GM21619 (cell line): ENCODE measurements around the gene TSHR.

Source experiments
- ATAC-seq: cut with Tn5 transposase; IDR thresholded peaks from one replicate; pipeline ENCODE4 v1.9.1; 2021; ENCODE audit not compliant: unreplicated experiment

Gene TSHR

DNA sequence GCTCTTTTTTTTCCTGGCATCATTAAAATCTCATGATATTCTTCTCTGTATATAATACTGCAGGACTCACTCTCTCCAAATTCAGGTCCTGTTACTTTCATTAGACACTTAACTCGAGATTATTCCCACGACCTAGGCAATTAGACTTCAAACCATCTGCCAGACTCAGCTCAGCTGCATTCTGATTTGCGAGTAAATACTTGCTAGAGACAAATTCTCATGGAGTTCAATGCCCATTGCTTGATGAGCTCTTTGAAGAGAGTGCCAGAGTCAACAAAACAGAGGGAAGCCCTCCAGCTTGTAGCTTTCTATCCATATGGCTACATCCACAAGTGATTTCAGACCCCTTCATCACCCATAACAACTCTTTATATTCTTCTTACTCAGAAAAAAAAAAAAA lies 177.0 kb downstream of the TSHR start:
- ATAC-seq: no peak

DNA sequence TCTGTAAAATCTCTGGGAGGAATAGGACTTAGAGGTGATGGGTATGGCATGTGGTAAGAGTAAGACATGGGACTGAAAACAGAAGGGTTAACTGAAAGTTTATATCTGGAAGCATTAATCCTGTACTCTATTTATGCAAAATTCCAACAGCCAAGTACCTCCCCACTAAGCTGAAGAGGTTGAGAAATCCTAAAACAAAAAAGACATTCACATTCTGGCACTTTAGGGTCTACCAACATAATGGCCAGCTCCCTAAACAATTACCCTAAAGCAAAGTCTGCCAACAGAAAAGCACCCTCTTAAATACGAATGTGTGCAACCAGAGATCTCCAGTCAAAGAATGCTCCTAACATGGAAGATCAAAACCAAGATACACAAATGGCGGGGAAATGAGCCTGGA lies 178.0 kb downstream of the TSHR start:
- ATAC-seq: no peak

DNA sequence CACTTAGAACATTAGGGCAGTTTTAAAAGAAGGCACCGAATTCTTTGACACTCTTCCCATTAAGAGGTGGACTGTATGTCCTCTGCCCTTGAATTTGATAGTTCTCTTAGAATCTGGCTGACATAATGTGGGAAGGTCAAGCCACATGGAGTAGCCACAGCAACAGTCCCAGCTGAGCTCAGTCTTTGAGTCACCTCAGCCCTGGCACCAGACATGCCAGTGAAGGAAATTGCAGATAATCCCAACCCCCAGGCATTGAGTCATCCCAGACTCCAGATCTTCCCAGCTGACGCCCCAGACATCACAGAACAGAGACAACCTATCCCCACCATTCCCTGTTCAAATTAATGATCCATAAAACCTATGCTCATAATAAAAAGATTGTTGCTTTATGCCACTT lies 181.9 kb downstream of the TSHR start:
- ATAC-seq: no peak

DNA sequence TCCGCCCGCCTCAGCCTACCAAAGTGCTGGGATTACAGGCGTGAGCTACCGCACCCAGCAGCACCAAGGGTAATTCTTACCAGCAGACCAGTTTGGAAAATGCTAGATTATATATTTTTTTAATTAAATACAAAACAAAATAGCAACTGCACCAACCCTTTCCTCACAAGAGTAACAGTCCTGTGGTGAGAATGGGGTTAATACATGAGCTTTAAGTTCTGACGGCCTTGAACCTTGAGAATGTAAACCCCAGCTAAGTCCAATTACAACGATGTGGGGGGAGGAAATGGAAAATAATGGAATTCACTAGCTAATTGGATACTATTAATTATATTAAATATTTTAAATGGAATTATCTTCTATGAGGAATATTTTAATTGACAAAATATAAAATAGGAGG lies 183.0 kb downstream of the TSHR start:
- no peak for ATAC-seq

DNA sequence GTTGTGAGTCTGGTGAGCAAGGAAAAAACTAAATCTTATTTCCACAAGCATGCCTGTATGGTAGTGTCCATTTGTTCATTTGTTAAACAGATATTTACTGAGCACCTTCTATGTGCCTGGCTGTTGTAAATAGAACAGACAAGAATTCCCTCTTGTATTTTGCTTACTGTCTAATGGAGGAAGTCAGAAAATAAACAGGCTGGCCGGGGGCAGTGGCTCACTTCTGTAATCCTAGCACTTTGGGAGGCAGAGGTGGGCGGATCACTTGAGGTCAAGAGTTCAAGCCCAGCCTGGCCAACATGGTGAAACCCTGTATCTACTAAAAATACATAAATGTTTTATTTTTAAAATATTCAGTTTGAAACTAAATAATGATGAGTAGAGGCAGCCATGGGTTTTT lies 186.0 kb downstream of the TSHR start:
- ATAC-seq: no peak

DNA sequence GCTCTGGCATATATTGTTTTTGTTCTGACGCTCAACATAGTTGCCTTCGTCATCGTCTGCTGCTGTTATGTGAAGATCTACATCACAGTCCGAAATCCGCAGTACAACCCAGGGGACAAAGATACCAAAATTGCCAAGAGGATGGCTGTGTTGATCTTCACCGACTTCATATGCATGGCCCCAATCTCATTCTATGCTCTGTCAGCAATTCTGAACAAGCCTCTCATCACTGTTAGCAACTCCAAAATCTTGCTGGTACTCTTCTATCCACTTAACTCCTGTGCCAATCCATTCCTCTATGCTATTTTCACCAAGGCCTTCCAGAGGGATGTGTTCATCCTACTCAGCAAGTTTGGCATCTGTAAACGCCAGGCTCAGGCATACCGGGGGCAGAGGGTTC lies 188.4 kb downstream of the TSHR start:
- ATAC-seq: no peak

DNA sequence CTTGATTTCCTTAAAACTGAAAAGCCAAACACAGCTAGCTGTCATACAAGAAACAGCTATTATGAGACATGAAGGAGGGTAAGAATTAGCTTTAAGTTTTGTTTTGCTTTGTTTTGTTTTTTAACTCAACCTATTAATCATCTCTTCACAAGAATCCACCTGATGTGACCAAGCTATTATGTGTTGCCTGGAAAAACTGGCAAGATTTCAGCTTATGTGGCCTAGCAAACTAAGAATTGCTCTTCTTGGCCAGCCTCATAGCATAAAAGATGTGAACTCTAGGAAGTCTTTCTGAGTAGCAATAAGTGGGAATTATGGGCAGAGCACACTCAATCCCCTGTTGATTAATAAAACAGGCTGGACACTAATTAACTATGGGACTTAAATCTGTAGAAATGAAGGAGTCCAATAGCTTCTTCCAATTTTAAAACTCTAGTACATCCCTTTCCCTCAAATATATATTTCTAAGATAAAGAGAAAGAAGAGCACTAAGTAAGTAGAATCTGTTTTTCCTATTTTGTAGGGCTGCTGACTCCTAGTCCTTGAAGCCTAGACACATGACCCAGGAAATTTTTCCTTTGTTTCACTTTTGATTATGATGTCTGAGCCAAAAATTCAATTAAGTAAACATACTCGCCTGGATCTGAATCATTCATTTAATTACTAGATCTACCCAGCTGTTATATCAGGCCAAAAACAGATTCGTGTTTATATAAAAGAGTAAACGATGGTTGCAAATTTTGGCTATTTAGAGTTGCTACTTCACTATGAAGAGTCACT lies 189.6 kb downstream of the TSHR start:
- no peak for ATAC-seq

DNA sequence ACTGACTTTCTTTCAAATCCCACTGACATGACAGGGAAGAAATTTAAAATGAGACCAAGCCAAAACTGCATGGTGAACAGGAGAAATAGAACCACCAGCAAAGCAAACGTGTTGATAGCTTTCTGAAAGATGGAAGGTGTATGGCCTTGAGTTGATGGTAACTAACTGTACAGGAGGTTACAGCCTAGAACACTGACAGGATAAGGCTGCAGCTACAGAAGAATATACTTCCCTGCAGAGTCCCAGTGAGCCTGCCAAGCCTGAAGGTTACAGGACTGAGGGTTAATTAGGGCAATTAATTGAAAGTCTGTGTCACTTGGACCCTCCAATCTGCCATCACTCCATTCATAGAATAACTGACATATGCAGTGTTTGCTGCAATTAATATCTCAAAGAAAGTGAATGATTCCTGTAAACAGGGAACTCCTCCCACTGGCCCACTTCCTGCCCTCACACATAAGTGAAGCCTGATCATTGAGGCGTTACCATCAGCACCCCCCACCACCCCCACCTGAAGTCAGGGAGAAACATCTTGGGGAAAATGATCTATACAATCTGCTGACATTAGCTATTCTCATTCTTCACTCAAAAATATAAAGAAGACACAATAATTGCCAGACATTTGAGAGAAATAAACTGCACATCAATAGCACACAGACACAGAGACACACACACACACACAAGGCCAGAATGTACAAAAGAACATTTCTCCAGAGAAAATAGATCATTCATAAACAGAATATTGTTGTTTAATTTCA lies 191.9 kb downstream of the TSHR start:
- ATAC-seq: peak; percentile 67

DNA sequence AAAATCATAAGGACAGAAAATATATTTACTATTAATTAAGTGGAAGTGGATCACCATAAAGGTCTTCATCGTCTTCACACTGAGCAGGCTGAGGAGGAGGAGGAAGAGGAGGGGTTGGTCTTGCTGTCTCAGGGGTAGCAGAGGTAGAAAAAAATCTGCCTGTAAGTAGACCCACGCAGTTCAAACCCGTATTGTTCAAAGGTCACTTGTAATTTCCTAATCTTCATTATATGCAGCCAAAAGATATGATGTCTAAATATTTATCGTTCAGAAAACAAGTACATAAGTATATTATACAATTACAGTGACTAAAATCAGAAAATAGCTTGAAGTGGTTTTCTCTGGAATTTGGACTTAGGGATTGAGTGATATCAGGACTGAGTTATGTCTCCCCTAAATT lies 193.2 kb downstream of the TSHR start:
- ATAC-seq: no peak

DNA sequence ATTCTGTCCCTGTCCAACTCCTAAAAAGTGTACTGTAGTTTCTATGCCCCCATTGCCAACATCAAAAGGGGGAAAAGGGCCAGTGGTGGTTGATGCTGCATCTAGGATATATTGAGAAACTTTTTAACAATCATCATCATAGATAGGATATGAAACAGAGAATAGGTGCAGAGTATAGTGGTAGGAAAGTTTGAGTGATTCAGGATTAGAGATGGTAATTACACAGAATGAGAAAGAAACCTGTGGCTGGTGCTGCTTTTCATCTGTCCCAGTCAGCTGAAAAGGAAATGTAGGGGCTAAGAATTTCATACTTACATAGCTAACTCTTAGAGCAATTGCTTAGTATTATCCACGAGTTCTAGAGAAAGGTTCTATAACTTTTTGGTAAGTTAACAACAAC lies 197.8 kb downstream of the TSHR start:
- ATAC-seq: no peak

DNA sequence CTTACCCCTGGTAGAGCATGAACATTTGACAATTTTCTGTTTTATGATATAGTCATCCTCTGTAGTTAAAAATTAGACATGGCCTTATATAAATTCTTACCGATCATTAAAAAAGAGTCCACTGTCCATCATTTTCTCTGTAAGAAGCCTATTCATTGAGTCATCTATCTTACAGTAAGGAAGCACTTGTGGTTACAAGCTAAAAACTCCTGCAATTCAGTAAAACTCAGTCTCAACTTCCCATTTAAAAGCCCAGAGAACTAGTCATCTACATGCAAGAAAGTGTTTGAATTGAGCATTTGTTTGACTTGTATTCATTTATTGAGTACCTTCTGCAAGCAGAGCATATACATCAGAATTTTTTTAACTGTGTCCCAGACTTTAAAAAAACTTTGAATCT lies 202.0 kb downstream of the TSHR start:
- ATAC-seq: no peak

DNA sequence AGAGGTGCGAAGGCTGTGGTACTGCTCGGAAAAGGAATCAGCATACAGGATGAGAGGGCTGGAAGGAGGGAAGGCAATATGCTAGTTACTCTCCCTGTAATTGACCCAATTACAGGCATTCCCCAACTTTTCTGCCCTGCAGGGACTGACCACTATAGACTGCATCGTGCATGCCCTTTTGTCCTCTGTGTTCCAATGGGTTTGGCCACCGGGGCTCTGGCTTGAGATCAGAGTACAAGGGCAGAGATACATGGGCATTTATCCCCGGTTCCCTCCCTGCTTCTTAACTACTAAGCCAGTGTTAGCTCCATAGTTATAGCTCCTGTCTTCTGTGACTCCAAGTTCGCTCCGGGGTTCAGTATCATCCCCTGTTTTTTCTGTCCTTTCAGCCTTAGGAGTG lies 205.7 kb downstream of the TSHR start:
- ATAC-seq: no peak

DNA sequence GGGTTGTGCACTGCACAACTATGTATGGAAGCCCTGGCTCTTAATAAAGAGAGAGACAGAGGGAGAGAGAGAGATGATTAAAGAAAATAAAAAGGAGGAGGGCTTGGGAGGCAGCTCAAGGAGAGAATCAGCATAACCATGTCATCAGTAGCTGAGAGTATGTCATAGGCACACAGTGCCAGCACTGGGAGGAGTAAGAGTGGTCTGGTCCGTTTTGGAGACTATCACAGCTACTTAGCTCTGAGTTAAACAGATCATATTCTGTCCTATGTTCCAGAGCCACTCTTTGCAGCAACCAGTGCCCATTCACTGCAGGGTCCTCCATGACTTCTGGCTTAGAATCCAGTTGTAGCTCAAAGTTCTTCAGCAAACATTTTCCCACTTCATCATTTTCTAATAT lies 206.3 kb downstream of the TSHR start:
- ATAC-seq: no peak

DNA sequence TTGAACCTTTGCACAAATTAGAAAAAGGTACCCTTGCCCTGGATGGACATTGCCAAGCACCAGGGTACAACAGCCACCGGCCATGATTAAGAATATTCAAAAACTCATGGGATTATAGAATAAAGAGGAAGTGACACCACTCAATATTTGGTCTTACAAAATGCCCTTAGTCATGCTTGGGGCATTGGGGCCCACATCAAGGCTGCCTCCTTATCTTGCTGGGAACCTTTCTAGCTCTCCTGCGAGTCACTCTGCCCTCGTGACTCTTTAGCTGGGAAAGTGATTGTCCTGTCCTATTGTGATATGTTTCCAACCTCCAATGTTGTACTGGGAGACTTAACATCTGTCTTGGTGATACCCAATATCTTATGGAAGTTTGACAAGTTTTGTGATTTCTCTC lies 207.5 kb downstream of the TSHR start:
- ATAC-seq: no peak

DNA sequence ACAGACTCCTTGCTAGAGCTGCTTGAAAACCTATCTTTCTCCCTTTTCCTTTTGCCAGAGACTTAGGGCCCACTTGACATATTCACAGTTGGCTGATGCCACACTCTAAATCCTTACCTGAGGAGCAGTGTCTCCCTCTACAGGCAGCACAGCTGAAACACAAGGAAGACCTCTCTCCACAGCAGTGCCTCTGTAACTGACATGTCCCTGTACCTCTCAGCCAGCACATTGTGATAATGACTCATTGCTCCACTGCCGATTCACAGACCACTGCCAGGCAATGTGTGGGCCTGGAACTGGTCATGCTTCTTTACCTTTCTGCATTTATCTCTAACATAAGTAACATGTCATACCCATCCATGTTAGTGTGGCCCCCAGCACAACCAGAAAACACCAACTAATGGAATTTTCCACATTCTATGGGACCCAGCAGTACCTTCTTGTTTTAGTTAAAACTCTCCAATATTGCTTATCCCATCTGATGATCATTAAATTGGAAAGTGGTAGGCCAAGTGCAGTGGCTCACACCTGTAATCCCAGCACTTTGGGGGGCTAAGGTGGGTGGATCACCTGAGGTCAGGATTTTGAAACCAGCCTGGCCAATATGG lies 208.8 kb downstream of the TSHR start:
- ATAC-seq: peak; percentile 93

DNA sequence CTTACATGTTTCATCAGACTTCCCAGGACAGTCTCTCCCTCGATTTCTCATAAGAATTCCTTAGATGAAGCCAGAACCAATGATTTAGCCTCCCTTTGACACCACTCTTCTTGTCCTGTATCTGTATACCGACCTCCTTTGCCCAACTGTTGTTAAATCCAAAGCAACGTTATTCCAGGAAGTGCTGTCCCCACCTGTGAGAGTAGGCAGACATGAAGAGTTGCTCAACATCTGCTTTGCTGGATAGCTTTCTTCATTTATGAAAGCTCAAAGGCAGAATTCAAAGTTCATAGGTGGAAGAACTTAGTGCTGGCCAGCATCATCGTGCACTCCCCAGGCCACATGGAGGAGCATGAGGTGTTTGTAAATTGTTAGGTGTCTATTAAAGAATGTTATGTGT lies 209.8 kb downstream of the TSHR start:
- ATAC-seq: no peak

DNA sequence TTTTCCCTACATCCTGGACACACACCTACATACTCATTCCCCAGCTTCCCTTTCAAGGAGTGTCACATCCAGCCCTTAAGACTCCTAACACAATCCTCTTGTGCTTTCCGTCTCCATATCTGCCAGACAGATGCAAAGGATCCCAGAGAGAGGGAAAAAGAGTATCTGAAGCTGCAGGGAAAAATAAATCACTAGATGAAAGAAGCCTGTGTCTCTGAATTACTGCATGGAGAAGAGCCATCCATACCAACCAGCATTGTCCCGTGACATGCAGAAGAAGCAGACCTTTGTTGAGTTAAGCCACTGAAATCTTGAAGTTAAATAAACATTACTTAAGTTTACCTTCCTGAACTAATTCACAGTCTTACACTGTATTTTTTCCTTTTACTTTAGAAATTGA lies 210.7 kb downstream of the TSHR start:
- no peak for ATAC-seq

DNA sequence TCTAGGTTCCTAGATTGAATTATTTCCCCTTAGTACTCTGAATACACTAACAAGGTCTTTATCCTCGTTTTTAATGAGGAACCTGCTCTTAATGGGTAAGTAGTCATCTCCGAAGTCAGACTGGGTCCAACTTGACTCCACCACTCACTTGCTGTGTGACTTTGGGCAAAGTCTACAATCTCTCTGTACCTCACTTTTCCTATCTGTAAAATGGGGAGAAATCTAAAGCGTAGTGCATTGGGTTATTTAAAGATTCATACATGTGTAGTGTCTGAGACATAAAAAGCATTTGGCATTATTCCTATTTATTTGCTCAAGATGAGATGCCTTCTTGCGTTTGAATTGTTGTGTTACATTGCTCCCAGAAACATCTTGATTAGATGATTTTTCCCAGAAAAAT lies 213.8 kb downstream of the TSHR start:
- ATAC-seq: no peak

DNA sequence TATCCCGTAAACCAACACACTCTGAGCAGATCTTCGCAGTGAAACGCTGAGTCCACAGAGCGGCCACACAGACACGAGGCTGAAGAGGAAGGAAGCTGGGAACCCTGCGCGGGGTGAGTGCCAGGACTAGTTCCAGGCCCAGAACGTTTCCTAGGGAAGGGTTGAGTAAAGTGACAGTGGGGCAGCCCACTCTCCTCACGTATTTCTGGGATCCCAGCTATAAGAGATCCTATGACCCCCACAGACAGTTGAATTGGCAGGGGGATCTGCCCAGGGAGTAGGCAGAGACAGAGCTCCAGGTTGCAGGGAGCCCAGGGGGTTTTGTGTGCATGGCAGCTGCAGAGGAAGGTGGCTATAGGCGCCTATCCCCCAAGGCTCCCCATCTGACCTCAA lies 214.3 kb downstream of the TSHR start:
- peak; percentile 19 for ATAC-seq

DNA sequence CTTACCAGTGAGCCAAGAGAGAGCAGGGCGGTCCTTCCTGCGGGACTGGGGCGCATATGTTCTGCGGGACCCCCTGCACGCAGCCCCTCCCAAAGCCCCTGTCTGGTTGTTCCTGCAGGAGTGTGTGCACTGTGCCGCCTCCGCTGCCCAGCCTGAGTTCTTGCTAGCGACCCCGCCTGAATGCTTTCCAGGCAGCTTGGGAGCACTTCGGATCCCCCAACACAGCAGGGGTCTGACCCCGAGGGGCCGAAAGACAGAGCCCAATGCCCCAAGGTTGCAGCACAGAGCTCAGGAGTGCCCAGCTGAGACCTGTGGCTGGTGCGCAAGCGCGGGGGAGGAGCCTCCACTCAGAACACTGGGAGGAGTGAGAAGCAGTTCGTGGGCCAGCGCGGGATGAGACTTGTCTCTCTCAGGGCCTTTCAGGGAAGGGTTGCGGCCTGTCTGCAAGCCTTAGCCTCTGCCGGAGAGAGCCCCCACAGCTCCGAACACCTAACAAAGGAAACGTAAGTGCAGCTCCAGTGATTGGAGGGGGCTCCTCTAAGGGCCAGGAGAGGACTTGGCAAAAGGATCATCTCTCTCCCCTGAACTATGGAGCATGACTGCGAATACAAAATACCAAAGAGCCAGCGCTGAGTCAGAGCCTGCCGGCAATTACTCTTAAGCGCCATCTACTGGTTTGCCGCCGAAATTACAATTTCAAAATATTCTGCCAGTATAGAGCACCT lies 214.8 kb downstream of the TSHR start:
- peak; percentile 94 for ATAC-seq

DNA sequence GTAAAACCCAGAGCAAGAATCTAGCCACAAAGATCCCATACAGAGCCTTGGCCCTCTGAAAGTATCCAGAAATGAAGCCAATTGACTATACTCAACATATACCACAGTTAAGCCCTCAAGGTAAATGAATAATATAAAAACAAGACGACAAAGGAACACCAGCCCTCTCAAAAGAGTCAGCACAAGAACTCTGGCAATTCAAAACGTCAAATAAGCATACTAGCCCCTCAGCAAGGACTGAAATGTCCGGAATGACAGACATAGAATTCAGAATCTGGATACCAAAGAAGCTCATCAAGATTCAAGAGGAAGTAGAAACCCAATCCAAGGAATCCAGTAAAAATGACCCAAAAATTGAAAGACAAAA lies 215.4 kb downstream of the TSHR start:
- no peak for ATAC-seq

DNA sequence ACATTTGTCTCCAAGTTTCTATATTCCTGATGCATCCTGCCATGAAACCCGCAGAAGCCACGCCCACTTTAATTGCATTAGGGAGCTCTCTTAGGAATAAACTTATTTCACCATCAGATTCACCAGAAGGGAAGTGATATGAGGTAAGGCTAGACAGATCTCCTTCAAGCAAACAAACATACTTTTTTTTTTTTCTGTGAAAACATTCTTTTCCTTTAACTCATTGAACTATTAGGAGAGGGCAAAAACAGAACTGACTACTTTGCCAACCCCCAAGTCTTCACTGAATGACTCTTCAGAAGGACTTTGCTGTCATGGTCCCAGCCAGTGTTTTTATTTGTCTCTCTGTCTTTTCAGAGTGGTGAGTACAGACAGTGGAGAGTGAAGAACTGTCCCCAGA lies 216.9 kb downstream of the TSHR start:
- peak; percentile 19 for ATAC-seq
